ENCODE data around the gene C1QC. TPM values are rescaled to one million over a fixed set of nuclear protein-coding genes. Genes with fewer than 3 reads are reported as not detected.

The C1QC gene
- total RNA-seq, 4 donors from 2014 or later = 224 to 461 (median 398) TPM

DNA sequence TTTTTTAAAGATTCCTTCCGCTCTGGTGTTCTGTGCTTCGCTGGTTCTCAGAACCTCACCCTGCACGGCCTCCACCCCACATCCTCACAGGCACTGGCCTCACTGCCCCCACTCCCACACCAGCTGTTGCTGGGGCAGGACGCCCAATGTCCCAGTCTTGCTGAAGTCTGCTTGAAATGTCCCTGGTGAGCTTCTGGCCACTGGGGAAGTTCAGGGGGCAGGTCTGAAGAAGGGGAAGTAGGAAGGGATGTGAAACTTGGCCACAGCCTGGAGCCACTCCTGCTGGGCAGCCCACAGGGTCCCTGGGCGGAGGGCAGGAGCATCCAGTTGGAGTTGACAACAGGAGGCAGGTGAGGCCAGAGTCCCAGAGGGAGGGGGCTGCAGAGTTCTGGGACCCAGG is 7.1 kb upstream of the C1QC start, which contains the start of gene C1QA:
Gene C1QA, plus strand, starts transcription at position 276 of the 400 bp plus-strand sequence. CDS start 989 bp downstream, outside the sequence.
- TF ChIP-seq, protein P1, sequence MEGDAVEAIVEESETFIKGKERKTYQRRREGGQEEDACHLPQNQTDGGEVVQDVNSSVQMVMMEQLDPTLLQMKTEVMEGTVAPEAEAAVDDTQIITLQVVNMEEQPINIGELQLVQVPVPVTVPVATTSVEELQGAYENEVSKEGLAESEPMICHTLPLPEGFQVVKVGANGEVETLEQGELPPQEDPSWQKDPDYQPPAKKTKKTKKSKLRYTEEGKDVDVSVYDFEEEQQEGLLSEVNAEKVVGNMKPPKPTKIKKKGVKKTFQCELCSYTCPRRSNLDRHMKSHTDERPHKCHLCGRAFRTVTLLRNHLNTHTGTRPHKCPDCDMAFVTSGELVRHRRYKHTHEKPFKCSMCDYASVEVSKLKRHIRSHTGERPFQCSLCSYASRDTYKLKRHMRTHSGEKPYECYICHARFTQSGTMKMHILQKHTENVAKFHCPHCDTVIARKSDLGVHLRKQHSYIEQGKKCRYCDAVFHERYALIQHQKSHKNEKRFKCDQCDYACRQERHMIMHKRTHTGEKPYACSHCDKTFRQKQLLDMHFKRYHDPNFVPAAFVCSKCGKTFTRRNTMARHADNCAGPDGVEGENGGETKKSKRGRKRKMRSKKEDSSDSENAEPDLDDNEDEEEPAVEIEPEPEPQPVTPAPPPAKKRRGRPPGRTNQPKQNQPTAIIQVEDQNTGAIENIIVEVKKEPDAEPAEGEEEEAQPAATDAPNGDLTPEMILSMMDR (IDR thresholded peaks at IDR 0.05) = no peak
- no peak for ATAC-seq (ENCODE audit: low FRiP score)
- DNase-seq (ENCODE audit: low spot score) = no peak

DNA sequence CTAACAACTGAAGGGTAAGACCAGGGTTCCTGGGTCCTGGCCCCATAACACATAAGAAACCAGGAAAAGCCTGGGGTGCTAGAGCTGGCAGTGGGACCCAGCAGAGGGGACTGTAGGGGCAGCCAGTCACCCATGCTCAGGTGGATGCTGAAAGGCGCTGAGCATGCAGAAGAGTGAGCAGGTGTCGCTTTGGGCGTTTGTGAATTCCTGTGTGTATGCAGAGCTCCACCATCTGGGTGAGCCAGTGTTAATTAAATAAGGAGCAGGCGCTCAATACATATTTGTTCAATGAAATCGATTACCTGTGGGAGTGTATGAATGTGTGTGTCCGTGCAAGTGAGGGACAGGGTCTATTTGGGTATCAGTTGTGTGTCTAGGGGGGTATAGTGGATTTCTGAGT is 6.5 kb upstream of the C1QC start:
- ATAC-seq (ENCODE audit: low FRiP score) (no peak), DNase-seq (ENCODE audit: low spot score) (no peak)
- TF ChIP-seq, protein P1 (IDR thresholded peaks at IDR 0.05) = no peak

DNA sequence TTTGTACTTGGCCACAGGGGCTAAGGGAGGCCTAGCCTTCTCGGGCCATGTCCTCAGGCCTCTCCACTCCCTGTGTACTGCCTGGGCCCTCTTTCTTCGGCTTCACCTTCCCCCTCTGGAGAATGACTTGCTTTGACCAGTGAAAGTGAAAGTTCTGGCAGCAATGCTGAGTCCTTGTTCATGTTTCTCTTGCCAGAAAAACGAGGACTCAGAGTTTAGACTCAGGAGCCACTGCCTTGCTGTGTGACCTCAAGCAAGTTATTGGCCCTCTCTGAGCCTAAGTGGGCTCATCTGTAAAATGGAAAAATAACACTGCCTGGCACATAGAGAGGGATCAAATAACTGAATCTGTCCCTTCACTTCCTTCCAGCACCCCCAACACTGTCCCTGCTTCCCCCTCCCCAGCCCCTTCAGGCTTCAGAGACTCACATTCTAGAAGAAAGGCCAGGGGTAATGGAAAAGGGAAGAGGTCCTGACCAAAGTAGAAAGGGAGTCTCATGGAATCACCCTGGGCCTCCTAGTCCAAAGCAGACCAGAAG is 5.5 kb upstream of the C1QC start:
- DNase-seq (ENCODE audit: low spot score) = no peak
- ATAC-seq (ENCODE audit: low FRiP score) = no peak
- TF ChIP-seq, protein P1 (IDR thresholded peaks at IDR 0.05) = no peak

DNA sequence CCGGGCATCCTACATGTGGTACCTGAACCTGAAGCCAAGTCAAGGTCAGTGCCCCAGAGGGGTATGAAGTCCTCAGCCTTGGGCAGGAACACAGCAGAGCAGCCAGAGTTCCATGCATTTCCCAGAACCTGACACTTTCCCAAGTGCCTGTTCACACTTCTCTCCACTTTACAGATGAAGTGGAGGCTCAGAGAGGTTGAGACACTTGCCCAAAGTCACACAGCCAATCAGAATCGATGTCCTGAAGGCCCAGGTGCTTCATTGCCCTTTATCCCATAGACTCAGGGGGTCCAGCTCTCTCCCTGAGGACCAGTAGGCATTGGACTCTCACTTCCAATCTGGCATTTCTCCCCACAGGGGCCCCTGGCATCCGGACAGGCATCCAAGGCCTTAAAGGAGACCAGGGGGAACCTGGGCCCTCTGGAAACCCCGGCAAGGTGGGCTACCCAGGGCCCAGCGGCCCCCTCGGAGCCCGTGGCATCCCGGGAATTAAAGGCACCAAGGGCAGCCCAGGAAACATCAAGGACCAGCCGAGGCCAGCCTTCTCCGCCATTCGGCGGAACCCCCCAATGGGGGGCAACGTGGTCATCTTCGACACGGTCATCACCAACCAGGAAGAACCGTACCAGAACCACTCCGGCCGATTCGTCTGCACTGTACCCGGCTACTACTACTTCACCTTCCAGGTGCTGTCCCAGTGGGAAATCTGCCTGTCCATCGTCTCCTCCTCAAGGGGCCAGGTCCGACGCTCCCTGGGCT is 4.8 kb upstream of the C1QC start:
- ATAC-seq (ENCODE audit: low FRiP score) = no peak
- TF ChIP-seq, protein P1 (IDR thresholded peaks at IDR 0.05) = no peak

DNA sequence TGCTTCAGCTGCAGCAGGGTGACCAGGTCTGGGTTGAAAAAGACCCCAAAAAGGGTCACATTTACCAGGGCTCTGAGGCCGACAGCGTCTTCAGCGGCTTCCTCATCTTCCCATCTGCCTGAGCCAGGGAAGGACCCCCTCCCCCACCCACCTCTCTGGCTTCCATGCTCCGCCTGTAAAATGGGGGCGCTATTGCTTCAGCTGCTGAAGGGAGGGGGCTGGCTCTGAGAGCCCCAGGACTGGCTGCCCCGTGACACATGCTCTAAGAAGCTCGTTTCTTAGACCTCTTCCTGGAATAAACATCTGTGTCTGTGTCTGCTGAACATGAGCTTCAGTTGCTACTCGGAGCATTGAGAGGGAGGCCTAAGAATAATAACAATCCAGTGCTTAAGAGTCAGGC is 4.1 kb upstream of the C1QC start:
- TF ChIP-seq, protein P1 (IDR thresholded peaks at IDR 0.05) = no peak
- DNase-seq (ENCODE audit: low spot score) = no peak
- ATAC-seq (ENCODE audit: low FRiP score) = no peak

More for the DNA sequence above, 4.8 kb upstream of the C1QC start:
- no peak for DNase-seq (ENCODE audit: low spot score)

DNA sequence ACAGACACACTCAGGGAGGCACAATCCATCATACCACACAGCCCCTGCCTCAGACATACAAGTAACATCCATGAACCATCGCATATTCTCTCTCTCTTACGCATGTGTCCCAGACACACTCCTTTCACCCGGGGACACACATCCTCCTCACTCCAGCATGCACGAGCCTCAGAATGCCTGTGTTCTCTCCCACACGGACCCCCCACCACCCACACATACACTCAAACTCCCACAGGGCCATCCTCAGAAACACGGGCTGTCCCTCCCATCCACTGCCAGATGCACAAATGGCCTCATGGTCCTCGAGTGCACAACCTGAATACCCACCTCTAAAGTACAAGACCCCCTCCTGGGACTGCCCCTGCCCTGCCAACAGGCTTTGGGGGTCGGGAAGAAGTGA is 2.2 kb upstream of the C1QC start:
- ATAC-seq (ENCODE audit: low FRiP score) (no peak), DNase-seq (ENCODE audit: low spot score) (no peak)
- TF ChIP-seq, protein P1 (IDR thresholded peaks at IDR 0.05) = no peak

All from omental fat pad (tissue), 4 donors.